IPS DF 6.9 (cell line): ENCODE results near the gene TIMP1.
A peak's percentile ranks its signal among the peaks of the same experiment; 100 is the strongest.

Source experiments
- DNase-seq: peaks from one replicate; pipeline ENCODE4 v3.0.0-alpha.2; 2013; ENCODE audit warnings: low read depth, low spot score
- H3K27ac ChIP-seq: one replicate; pipeline ENCODE4 v1.5.1; 2013; ENCODE audit warnings: low read length, control low read depth
- H3K27me3 ChIP-seq: 2 replicates; pipeline ENCODE4 v1.6.1; 2013; ENCODE audit warnings: mild to moderate bottlenecking, low read length; ENCODE audit not compliant: control insufficient read depth, insufficient read depth
- H3K36me3 ChIP-seq: 2 replicates; pipeline ENCODE4 v1.6.1; 2013; ENCODE audit warnings: low read length; ENCODE audit not compliant: control insufficient read depth, insufficient read depth
- H3K4me1 ChIP-seq: 2 replicates; pipeline ENCODE4 v1.6.1; 2013; ENCODE audit warnings: low read length; ENCODE audit not compliant: control insufficient read depth, insufficient read depth
- H3K4me3 ChIP-seq: 2 replicates; pipeline ENCODE4 v1.5.1; 2013; ENCODE audit warnings: mild to moderate bottlenecking, low read length
- H3K9me3 ChIP-seq: 2 replicates; pipeline ENCODE4 v1.6.1; 2013; ENCODE audit warnings: low read length, inconsistent platforms; ENCODE audit not compliant: control insufficient read depth, insufficient read depth
- WGBS: extraction: QIAGEN DNeasy Blood & Tissue Kit; methylation state at CpG from one replicate; pipeline ENCODE4 v1.1.7; 2013; ENCODE audit warnings: mixed read lengths, missing lambda C conversion rate; ENCODE audit not compliant: insufficient read length, insufficient coverage; 5-methylcytosine and 5-hydroxymethylcytosine counted together

Gene TIMP1

GRCh38 chrX:47605024-47605423 is 22.8 kb downstream of the TIMP1 start:
- WGBS: no CpG with 5 or more reads among the region's 9 CpGs
- Histone ChIP-seq H3K36me3 (no peaks in the 10 kb centered on the region), H3K27ac (no peak overlapping the region), H3K27me3 (no peaks in the 10 kb centered on the region), H3K9me3 (no peaks in the 10 kb centered on the region), H3K4me1 (peaks cover 1% of the 10 kb centered on the region; the same call in 1 of the 2 replicates), H3K4me3 (no peak overlapping the region)
- DNase-seq: no peak

GRCh38 chrX:47607091-47607490 is 24.9 kb downstream of the TIMP1 start:
- H3K27ac ChIP-seq: no peak overlapping the region
- H3K4me1 ChIP-seq: peaks cover 1% of the 10 kb centered on the region; the same call in 1 of the 2 replicates
- no peaks in the 10 kb centered on the region for H3K9me3 ChIP-seq
- no peak for DNase-seq
- no peaks in the 10 kb centered on the region for H3K27me3 ChIP-seq
- H3K36me3 ChIP-seq: no peaks in the 10 kb centered on the region
- no peak overlapping the region for H3K4me3 ChIP-seq

GRCh38 chrX:47608130-47608810 is 26.0 kb downstream of the TIMP1 start:
- H3K27me3 ChIP-seq: no peaks in the 10 kb centered on the region
- peak; percentile 41 for DNase-seq
- H3K27ac ChIP-seq: no peak overlapping the region
- no peak overlapping the region for H3K4me3 ChIP-seq
- no CpG with 5 or more reads among the region's 9 CpGs for WGBS
- H3K9me3 ChIP-seq: no peaks in the 10 kb centered on the region
- H3K4me1 ChIP-seq: peaks cover 1% of the 10 kb centered on the region; the same call in 1 of the 2 replicates
- no peaks in the 10 kb centered on the region for H3K36me3 ChIP-seq

- Histone ChIP-seq H3K27me3 (no peaks in the 10 kb centered on the region), H3K9me3 (no peaks in the 10 kb centered on the region), H3K27ac (no peak overlapping the region), H3K4me1 (peaks cover 1% of the 10 kb centered on the region; the same call in 1 of the 2 replicates), H3K36me3 (no peaks in the 10 kb centered on the region), H3K4me3 (no peak overlapping the region)
- no peak for DNase-seq
- WGBS: no CpG with 5 or more reads among the region's 4 CpGs
These were observed 28.3 kb downstream of the TIMP1 start for GRCh38 chrX:47610511-47610910.

- peaks cover 1% of the 10 kb centered on the region; the same call in 1 of the 2 replicates for H3K4me1 ChIP-seq
- no peak overlapping the region for H3K4me3 ChIP-seq
- no peaks in the 10 kb centered on the region for H3K36me3 ChIP-seq
- H3K27me3 ChIP-seq: no peaks in the 10 kb centered on the region
- no peak overlapping the region for H3K27ac ChIP-seq
- DNase-seq: no peak
- no CpG with 5 or more reads among the region's 2 CpGs for WGBS
- no peaks in the 10 kb centered on the region for H3K9me3 ChIP-seq
These were observed 29.3 kb downstream of the TIMP1 start for GRCh38 chrX:47611489-47611888.

- H3K27ac ChIP-seq: no peak overlapping the region
- WGBS: no CpG with 5 or more reads among the region's 2 CpGs
- no peak for DNase-seq
- H3K4me1 ChIP-seq: peaks cover 1% of the 10 kb centered on the region; the same call in 1 of the 2 replicates
- no peak overlapping the region for H3K4me3 ChIP-seq
- H3K9me3 ChIP-seq: no peaks in the 10 kb centered on the region
- H3K27me3 ChIP-seq: no peaks in the 10 kb centered on the region
- no peaks in the 10 kb centered on the region for H3K36me3 ChIP-seq
These were observed 29.7 kb downstream of the TIMP1 start for GRCh38 chrX:47611926-47612325.

- Histone ChIP-seq H3K27me3 (no peaks in the 10 kb centered on the region), H3K4me3 (no peak overlapping the region), H3K27ac (no peak overlapping the region), H3K4me1 (peaks cover 1% of the 10 kb centered on the region; the same call in 1 of the 2 replicates), H3K9me3 (no peaks in the 10 kb centered on the region), H3K36me3 (no peaks in the 10 kb centered on the region)
- no peak for DNase-seq
These were observed 30.2 kb downstream of the TIMP1 start for GRCh38 chrX:47612418-47612817.

GRCh38 chrX:47613082-47613481 is 30.8 kb downstream of the TIMP1 start:
- Histone ChIP-seq H3K27ac (no peak overlapping the region), H3K9me3 (no peaks in the 10 kb centered on the region), H3K4me1 (peaks cover 1% of the 10 kb centered on the region; the same call in 1 of the 2 replicates), H3K27me3 (no peaks in the 10 kb centered on the region), H3K4me3 (no peak overlapping the region), H3K36me3 (no peaks in the 10 kb centered on the region)
- DNase-seq: no peak
- WGBS: no CpG with 5 or more reads among the region's 8 CpGs

- Histone ChIP-seq H3K27ac (no peak overlapping the region), H3K9me3 (no peaks in the 10 kb centered on the region), H3K4me3 (no peak overlapping the region), H3K4me1 (no peaks in the 10 kb centered on the region), H3K36me3 (no peaks in the 10 kb centered on the region), H3K27me3 (no peaks in the 10 kb centered on the region)
- DNase-seq: no peak
- WGBS: no CpG with 5 or more reads among the region's 5 CpGs
These were observed 32.4 kb downstream of the TIMP1 start for GRCh38 chrX:47614618-47615017.

- no peaks in the 10 kb centered on the region for H3K27me3 ChIP-seq
- WGBS: no CpG with 5 or more reads among the region's 32 CpGs
- H3K36me3 ChIP-seq: no peaks in the 10 kb centered on the region
- no peak for DNase-seq
- peak overlapping the region; percentile 73; the same call in 1 of the 2 replicates for H3K4me3 ChIP-seq
- H3K9me3 ChIP-seq: no peaks in the 10 kb centered on the region
- H3K4me1 ChIP-seq: peaks cover 3% of the 10 kb centered on the region
- H3K27ac ChIP-seq: no peak overlapping the region
These were observed 36.8 kb downstream of the TIMP1 start for GRCh38 chrX:47618923-47619485.
